NOMO-1 (cell line): ENCODE measurements around the gene SREK1IP1.

ENCODE experiments used
- DNase-seq, 2 experiments: peaks; one replicate each; lab custom pipeline; 2025; ENCODE audit not compliant: unreplicated experiment in 2 of 2; lab: John Stamatoyannopoulos, UW

SREK1IP1 gene

DNA sequence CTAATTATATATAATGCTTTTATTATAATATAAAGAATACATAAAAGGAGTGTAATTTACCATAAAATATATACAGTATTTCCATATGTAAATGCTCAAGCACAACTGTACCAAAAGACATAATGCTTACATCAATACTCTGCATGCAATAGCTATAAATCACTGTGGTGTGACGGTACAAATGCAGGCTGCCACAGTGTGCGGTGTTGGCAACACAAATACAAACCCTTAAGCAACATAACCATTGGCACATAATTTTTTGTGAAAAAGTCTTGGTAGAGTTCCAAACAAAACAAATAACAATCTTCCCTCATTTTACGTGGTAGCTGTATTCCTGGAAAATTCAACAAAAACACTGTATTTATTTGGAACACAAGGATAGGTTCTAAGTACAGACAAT is 80.1 kb downstream of the SREK1IP1 start:
- DNase-seq, result no peak

DNA sequence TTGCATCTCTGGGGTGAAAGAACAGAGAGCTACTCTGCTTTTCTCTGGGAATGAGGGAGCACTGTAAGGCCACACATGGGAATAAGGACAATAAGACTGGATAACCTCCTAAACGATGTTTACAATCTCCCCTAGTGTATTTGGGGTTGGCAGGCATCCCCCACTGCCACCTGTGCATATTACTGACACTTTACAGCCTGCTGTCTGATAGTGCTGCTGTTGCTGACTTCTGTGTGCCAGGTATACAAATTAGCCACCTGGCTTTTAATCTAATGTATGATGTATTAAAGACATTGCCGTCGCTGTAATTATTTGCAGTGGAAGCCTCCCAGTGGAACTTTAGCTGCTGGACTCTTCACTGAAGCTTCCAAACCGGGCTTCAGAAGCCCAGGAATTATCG is 82.6 kb downstream of the SREK1IP1 start:
- DNase-seq, result no peak

DNA sequence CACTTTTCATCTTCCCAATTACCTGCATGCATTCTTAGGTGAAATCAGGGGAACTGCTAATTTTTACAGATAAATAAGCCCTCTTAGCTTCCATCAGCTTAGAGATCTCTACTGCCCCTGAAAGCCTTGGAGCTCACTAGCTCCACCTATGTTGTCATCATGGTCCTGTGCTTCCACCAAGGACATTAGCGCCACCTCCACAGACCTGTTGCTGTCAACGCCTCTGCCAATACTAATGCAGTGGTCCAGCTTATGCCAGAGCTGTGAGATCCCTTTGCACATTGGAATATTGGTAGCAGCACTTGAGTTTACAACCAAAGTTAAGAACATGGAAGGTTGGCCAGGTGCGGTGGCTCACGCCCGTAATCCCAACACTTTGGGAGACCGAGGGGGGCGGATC is 85.9 kb downstream of the SREK1IP1 start:
- no peak for DNase-seq

DNA sequence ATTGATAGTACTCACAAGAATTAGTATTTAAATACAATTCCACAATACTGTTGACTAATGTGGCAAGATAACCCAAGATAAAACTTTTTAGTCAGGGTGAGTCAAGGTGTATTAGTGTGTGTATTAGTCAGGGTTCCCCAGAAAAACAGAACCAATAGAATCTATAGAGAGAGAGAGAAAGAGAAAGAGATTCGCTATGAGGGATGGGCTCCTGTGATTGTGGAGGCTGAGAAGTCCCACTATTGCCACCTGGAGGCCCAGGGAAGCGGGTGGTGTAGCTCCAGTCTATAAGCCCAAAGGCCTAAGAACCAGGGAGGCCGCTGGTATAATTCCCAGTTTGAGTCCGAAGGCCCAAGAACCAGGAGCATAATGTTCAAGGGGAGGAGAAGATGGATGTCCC is 88.2 kb downstream of the SREK1IP1 start:
- no peak for DNase-seq

DNA sequence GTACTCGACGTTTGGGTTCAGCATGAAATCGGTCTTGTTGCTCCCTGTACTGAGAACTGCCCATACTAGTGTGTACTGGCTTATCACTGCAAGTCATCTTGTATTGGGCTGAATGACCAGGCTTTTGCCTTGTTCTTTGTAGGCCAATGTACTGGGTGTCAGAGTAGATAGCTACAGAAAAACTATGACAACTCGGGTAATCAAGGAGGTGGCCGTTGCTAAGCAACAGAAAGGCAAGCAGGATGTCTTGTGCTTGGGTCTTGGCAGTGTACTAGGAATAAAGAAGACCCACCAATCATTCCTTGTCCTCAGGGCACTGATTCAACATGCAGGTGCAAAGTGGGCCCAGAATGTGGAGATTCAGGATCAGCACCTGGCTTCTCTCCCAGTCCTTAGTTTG is 90.1 kb downstream of the SREK1IP1 start:
- DNase-seq, result no peak

GRCh38 chr5:64671678-64672077 is 96.8 kb downstream of the SREK1IP1 start:
- no peak for DNase-seq

GRCh38 chr5:64670277-64670676 is 98.2 kb downstream of the SREK1IP1 start:
- no peak for DNase-seq
